DOHH2 (cell line): Measurements from ENCODE around the gene SH2D7.

ENCODE experiments used
- H3F3A ChIP-seq: fragments of 200-600 bp; sonication (generic), shearing (Covaris generic); 2 replicates; pipeline ENCODE4 v1.6.0; 2016; ENCODE audit warnings: antibody characterized with exemption, mild to moderate bottlenecking; ENCODE audit not compliant: control insufficient read depth, insufficient read depth
- H3K27ac ChIP-seq: fragments of 200-600 bp; sonication (generic); 2 replicates; pipeline ENCODE4 v1.5.1; 2014; ENCODE audit warnings: low read depth, mild to moderate bottlenecking, low read length, moderate library complexity
- H3K27me3 ChIP-seq: fragments of 200-600 bp; sonication (generic); 2 replicates; pipeline ENCODE4 v1.6.1; 2014; ENCODE audit warnings: mild to moderate bottlenecking, low read length, mixed read lengths; ENCODE audit not compliant: control insufficient read depth
- H3K36me3 ChIP-seq: fragments of 200-600 bp; sonication (generic); 2 replicates; pipeline ENCODE4 v1.6.1; 2014; ENCODE audit warnings: mild to moderate bottlenecking, low read length, moderate library complexity, mixed read lengths; ENCODE audit not compliant: control insufficient read depth
- H3K4me1 ChIP-seq: fragments of 200-600 bp; sonication (generic); 2 replicates; pipeline ENCODE4 v1.6.1; 2014; ENCODE audit warnings: mild to moderate bottlenecking, low read length, mixed read lengths; ENCODE audit not compliant: control insufficient read depth
- H3K4me2 ChIP-seq: fragments of 200-600 bp; sonication (generic); 2 replicates; pipeline ENCODE4 v1.6.0; 2014; ENCODE audit warnings: mild to moderate bottlenecking, low read length, moderate library complexity
- H3K4me3 ChIP-seq: fragments of 200-600 bp; sonication (generic); 2 replicates; pipeline ENCODE4 v1.5.1; 2014; ENCODE audit warnings: mild to moderate bottlenecking, low read length, mixed read lengths
- H3K79me2 ChIP-seq: fragments of 200-600 bp; sonication (generic); 2 replicates; pipeline ENCODE4 v1.6.1; 2014; ENCODE audit warnings: mild to moderate bottlenecking, low read length, mixed read lengths; ENCODE audit not compliant: control insufficient read depth
- H3K9me2 ChIP-seq: fragments of 200-600 bp; sonication (generic); replicated peaks from 2 replicates; pipeline ENCODE4 v1.6.1; 2014; ENCODE audit warnings: mild to moderate bottlenecking, low read length, mixed read lengths; ENCODE audit not compliant: control insufficient read depth
- H3K9me3 ChIP-seq: fragments of 200-600 bp; sonication (generic); 2 replicates; pipeline ENCODE4 v1.6.1; 2014; ENCODE audit warnings: antibody characterized with exemption, low read length, mixed read lengths; ENCODE audit not compliant: control insufficient read depth, insufficient read depth
- H4K20me1 ChIP-seq: fragments of 200-600 bp; sonication (generic); 2 replicates; pipeline ENCODE4 v1.6.0; 2014; ENCODE audit warnings: low read depth, mild to moderate bottlenecking, antibody characterized with exemption, low read length, moderate library complexity; ENCODE audit not compliant: control insufficient read depth, insufficient read depth
- EZH2phosphoT487 ChIP-seq: fragments of 200-600 bp; sonication (generic); IDR thresholded peaks from 2 replicates; pipeline ENCODE4 v1.6.1; 2017; ENCODE audit warnings: borderline replicate concordance, mild to moderate bottlenecking, antibody characterized with exemption, low read length, moderate library complexity, mixed read lengths
- TF ChIP-seq, protein P1 (sequence below): fragments of 200-600 bp; sonication (generic); IDR thresholded peaks from one replicate; pipeline ENCODE4 v1.5.1; 2014; ENCODE audit warnings: antibody characterized with exemption, mild to moderate bottlenecking, low read depth, low read length; ENCODE audit not compliant: poor library complexity, severe bottlenecking

The SH2D7 gene

DNA sequence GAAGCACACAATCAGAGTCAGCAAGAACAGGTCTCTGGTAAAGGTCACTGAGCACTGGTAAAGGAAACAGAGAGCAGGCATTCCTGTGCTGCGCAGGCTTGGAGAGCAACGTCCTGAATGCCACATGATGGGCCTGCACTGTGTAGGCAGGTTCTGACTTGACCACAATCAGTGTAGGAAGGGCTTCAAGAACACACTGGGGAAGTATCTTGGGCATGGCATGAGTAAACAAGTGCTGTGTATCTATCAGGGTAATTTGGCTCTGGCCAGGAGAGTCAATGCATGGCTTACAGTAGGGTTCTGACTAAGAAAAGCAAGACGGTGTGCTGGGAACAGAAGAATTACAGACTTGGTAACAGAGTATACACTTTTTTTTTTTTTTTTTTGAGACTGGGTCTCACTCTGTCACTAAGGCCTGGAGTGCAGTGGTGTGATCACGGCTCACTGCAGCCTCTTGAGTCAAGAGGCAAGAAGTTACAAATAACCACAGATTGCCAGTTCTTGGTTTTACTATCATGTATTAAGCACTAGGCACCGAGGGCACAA is 45.5 kb upstream of the SH2D7 start:
- Histone ChIP-seq H3K4me3 (no peak overlapping the region), H3K4me2 (no peak overlapping the region), H3K9me2 (no peaks in the 10 kb centered on the region), H3K27ac (no peak overlapping the region), H3K9me3 (no peaks in the 10 kb centered on the region), H3K4me1 (peaks cover 6% of the 10 kb centered on the region), H3K36me3 (peaks cover 10% of the 10 kb centered on the region), H3K27me3 (no peaks in the 10 kb centered on the region), H3K79me2 (no peaks in the 10 kb centered on the region), H3F3A (no peaks in the 10 kb centered on the region), H4K20me1 (no peaks in the 10 kb centered on the region)
- TF ChIP-seq, protein P1, sequence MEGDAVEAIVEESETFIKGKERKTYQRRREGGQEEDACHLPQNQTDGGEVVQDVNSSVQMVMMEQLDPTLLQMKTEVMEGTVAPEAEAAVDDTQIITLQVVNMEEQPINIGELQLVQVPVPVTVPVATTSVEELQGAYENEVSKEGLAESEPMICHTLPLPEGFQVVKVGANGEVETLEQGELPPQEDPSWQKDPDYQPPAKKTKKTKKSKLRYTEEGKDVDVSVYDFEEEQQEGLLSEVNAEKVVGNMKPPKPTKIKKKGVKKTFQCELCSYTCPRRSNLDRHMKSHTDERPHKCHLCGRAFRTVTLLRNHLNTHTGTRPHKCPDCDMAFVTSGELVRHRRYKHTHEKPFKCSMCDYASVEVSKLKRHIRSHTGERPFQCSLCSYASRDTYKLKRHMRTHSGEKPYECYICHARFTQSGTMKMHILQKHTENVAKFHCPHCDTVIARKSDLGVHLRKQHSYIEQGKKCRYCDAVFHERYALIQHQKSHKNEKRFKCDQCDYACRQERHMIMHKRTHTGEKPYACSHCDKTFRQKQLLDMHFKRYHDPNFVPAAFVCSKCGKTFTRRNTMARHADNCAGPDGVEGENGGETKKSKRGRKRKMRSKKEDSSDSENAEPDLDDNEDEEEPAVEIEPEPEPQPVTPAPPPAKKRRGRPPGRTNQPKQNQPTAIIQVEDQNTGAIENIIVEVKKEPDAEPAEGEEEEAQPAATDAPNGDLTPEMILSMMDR: no peak
- TF ChIP-seq EZH2phosphoT487: no peak

DNA sequence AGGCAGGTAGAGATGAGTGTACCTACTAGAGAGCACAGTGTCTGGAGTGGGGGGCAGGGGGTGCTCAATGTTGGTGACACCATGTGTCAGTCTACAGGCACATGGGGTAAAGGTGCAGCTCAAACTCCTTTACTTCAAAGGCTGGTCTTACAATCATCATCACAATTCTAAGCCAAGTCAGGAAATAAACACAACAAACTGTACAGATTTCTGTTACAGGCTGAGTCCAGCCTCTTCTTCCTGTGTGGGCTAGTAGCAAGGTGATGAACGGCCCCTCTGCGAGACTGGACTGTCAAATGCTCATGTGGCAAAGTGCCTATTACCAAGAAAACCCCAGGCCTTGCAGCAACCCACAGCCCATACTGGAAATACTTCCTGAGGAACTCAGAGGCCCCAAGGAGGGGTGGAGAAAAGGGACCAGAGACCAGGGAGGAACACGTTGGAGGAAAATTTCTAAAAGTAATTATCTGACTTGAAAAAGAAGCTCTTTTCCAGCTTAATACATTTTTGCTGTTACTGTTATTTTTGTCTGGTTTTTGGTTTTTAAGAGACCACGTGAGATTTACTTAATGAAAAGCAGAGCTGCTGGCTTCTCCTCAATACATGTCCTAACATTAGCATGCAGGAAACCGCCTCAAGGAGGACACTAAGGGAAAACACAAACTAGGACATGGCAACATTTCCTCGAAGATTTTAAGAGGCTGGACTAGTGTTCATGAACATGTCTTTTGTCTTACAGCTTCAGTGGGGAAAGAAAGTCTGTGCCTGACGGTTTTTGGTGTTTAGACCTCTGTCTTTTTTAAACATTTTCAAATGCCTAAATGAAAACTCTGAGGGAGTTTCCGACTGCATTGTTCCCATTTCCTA is 44.4 kb upstream of the SH2D7 start:
- peaks cover 12% of the 10 kb centered on the region for H3K36me3 ChIP-seq
- peaks cover 12% of the 10 kb centered on the region for H3K4me1 ChIP-seq
- H3K27ac ChIP-seq: no peak overlapping the region

DNA sequence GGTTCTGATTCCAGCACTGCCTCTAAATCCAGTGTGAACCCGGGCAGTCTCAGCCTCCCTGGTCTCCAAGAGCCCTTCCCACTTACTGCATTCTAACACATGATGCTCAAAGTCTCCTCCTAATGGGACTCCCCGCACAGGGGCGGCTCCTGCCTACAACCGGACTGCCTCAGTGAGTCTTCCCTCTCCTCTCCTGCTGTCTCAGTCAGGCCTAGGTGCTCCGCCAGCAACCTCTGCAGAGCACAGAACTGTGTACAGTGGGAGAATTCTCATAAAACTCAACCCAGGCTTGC is 43.8 kb upstream of the SH2D7 start:
- H3K4me1 ChIP-seq: peaks cover 12% of the 10 kb centered on the region
- H4K20me1 ChIP-seq: no peaks in the 10 kb centered on the region
- TF ChIP-seq, protein P1: no peak
- no peak for TF ChIP-seq EZH2phosphoT487
- H3K4me2 ChIP-seq: no peak overlapping the region
- no peaks in the 10 kb centered on the region for H3K27me3 ChIP-seq
- H3K9me2 ChIP-seq: no peaks in the 10 kb centered on the region
- H3K9me3 ChIP-seq: no peaks in the 10 kb centered on the region
- no peak overlapping the region for H3K4me3 ChIP-seq
- peaks cover 15% of the 10 kb centered on the region for H3K36me3 ChIP-seq
- no peak overlapping the region for H3K27ac ChIP-seq
- no peaks in the 10 kb centered on the region for H3F3A ChIP-seq
- no peaks in the 10 kb centered on the region for H3K79me2 ChIP-seq

More for the DNA sequence above, 44.4 kb upstream of the SH2D7 start:
- Histone ChIP-seq H3K9me3 (no peaks in the 10 kb centered on the region), H3K4me2 (no peak overlapping the region), H3K79me2 (no peaks in the 10 kb centered on the region), H3K4me3 (no peak overlapping the region), H3K9me2 (no peaks in the 10 kb centered on the region), H3F3A (no peaks in the 10 kb centered on the region), H4K20me1 (no peaks in the 10 kb centered on the region), H3K27me3 (no peaks in the 10 kb centered on the region)
- TF ChIP-seq EZH2phosphoT487: no peak
- TF ChIP-seq, protein P1: no peak
